LNCAP (cell line): ENCODE measurements around the gene ZFHX3.

Experiments used
- TF ChIP-seq, protein P1 (sequence below): fragments of 450-650 bp; IDR thresholded peaks from 2 replicates; pipeline ENCODE4 v1.5.1; 2017; ENCODE audit warnings: mild to moderate bottlenecking

Gene ZFHX3

DNA sequence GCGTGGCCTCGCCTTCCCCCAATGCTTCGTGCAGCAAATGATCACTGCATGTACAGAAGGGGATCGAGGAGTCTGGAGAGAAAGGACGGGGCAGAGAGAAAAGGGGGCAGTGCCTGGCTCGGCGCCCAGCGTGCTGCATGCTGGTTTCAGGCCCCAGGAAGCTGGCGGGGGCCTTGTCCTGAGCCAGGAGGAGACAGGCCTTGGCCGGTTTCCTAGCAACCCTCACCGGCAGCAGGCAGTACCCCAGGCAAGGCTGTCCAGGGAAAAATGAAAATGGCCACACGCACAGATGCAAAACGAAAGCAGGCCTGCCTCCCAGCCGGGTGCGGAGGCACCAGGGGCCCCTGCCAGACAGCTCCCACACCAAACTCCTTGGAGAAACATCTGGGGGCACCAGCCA is 126.3 kb downstream of the ZFHX3 start:
- TF ChIP-seq, protein P1, sequence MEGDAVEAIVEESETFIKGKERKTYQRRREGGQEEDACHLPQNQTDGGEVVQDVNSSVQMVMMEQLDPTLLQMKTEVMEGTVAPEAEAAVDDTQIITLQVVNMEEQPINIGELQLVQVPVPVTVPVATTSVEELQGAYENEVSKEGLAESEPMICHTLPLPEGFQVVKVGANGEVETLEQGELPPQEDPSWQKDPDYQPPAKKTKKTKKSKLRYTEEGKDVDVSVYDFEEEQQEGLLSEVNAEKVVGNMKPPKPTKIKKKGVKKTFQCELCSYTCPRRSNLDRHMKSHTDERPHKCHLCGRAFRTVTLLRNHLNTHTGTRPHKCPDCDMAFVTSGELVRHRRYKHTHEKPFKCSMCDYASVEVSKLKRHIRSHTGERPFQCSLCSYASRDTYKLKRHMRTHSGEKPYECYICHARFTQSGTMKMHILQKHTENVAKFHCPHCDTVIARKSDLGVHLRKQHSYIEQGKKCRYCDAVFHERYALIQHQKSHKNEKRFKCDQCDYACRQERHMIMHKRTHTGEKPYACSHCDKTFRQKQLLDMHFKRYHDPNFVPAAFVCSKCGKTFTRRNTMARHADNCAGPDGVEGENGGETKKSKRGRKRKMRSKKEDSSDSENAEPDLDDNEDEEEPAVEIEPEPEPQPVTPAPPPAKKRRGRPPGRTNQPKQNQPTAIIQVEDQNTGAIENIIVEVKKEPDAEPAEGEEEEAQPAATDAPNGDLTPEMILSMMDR: no peak

DNA sequence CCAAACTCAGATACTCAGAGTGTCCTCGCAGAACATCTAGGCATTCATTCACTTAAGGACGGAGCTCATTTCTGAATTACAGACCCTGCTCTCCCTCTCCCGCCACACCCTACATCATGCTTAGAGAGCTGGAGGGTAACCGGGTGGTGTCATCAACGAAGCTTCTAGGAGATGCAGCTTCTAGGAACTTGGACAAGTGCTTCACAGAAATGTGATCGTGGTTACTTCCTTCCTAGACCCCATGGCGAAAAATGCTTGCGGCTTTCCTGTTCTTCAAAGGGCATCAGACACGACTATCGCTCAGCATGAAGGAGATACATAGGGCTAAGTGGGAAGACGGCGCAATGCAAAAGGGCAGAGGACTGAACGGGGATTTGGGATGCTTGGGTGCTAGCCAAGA is 126.8 kb downstream of the ZFHX3 start:
- TF ChIP-seq, protein P1: no peak

DNA sequence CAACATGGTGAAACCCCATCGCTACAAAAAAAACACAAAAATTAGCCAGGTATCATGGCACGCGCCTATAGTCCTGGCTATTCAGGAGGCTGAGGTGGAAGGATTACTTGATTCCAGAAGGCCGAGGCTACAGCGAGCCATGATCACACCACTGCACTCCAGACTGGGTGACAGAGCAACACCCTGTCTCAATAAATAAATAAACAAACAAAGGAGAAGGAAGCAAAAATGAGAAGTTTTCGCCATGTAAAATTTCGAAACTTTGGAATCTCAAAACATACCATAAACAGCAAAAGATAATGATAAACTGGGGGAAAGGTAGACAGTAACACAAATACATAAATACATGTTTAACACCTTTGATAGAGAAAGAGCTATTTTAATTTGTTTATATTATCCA is 130.9 kb downstream of the ZFHX3 start:
- TF ChIP-seq, protein P1: no peak

DNA sequence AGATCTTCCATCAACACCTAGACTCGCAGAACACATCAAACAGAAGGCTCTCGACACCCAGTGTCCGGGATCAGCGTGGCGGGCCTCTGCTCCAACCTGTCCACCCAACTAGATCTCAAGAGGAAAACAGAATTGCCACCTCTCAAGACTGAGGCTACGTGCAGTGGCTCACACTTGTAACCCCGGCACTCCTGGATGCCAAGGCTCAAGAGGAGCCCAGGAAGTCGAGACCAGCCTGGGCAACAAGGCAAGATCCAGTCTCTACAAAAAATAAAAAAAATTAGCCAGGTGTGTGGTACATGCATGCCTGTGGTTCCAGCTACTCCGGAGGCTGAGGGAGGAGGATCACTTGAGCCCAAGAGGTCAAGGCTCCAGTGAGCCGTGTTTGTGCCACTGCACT is 132.6 kb downstream of the ZFHX3 start:
- TF ChIP-seq, protein P1: no peak

DNA sequence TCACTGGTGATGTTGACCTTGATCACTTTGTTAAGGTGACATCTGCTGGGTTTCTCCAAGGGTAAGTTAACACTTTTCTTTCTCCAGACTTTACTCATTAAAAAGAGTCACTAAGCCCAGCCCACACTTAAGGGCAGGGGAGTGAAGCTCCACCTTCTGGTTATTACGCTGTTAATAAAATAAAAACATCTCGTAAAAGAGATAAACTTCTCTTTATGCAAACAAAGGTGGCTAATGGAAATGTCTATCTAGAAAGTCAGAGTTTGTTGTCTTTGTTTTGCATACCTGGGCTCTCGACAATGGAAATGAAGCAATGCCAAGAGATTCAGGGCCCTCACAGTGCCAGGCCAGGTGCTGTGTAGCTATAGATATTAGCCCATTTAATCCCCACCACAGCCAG is 134.4 kb downstream of the ZFHX3 start:
- TF ChIP-seq, protein P1: no peak

DNA sequence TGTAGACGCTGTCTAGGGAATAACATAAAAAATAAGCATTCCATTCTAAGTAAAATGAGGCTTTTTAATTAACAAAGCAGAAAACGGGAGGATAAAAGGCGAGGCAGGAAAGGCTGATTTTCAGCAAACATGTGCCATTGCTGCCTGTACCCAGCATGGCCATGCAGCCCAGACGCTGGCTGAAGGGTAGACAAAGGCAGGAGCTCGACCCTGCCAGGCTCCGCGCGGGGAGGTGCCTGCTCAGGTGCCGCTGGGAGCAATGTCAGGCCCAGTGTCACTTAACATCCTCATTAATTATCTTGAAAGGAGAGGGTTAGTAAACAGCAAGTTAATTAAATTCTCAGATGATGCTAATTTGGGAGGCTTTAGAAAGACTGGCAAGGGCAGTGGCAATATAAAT is 136.0 kb downstream of the ZFHX3 start:
- TF ChIP-seq, protein P1: no peak

DNA sequence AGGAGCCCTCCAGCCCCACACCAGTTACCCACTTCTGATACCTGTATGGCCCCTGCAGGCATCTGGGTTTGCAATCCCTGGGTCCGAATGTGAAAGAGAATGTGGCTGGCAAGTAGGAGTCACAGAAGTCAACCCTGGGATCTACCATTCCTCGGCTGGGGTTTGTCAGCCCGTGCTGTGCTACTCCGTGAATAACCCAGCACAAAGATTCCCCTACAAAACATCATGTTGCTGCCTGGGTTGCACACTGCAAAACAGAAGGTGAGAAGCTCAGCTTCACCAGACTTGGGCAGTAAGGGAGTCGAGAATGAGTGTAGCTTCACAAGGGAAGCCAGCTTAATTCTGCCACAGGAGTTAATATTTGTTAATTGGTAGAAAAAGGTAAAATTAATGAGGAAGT is 137.1 kb downstream of the ZFHX3 start:
- TF ChIP-seq, protein P1: no peak

DNA sequence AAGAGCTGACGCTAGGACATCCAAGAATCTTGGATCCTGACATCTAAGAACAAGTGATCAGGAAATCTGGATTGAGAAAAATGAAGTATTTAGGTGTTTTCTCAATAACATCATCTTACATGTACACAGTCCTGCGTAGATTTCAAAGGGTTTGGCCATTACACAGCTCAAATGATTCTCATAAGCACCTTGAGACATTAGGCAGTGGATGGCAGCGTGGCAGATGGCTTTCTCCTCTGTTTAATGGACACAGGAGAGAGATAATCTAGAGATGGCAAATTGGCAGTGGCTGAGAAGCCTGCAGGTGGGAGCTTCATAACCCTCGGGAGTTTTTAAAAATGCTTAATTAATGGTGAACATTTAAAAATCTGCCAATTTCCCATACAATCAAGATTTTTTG is 137.5 kb downstream of the ZFHX3 start:
- TF ChIP-seq, protein P1: no peak
